GM19035 (cell line): ENCODE measurements around the gene DAP.
"Not testable (repeated sequence)": the region's sequence is repeated elsewhere in the genome, so short reads cannot be mapped to it uniquely, and the experiment has no call there.

Experiments used
- ATAC-seq: cut with Tn5 transposase; IDR thresholded peaks from one replicate; pipeline ENCODE4 v1.9.1; 2021; ENCODE audit not compliant: unreplicated experiment

The DAP gene

DNA sequence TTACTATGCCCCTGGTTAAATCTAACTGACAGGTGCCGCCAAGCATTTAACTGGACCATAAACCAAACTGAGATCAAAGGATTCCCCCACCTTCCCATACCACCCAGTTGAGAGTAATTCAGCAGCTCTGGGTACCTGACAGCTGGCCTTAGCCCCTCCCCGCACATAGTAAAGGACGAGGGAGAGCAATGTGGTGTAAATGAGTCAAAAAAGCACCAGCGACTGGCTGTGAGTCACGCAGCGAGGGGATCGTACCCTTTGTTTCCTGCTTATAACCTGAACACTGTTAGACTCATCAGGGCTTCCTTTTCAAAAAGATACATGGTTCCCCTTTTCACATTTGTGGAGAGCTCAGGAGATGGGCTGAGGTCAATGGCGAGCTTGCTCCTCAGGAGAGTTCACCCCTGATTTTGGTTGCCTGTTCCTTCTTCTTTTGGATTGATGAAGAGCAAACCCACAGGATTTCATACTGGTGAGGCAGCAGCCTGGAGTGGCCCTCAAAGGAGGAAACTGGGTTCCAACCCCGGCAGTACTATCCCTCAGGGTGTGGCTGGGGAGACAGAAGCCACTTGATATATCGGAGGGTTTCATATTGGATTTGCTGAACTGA, 125.7 kb downstream of the DAP start:
- peak; percentile 58 for ATAC-seq

DNA sequence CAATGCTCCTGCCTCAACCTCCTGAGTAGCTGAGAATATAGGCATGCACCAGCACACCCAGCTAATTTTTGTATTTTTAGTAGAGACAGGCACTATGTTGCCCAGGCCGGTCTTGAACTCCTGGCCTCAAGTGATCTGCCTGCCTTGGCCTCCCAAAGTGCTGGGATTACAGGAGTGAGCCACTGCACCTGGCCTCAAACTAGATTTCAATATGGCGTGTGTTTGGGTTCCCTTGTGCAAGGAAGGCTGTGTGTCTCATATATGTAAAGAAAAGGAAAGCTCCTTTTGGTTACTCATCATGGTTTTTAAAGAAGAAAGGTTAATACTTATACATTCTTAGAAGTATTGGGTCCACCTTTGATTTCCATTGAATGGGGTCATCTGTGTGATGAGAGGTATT, 126.5 kb downstream of the DAP start:
- ATAC-seq, result no peak

DNA sequence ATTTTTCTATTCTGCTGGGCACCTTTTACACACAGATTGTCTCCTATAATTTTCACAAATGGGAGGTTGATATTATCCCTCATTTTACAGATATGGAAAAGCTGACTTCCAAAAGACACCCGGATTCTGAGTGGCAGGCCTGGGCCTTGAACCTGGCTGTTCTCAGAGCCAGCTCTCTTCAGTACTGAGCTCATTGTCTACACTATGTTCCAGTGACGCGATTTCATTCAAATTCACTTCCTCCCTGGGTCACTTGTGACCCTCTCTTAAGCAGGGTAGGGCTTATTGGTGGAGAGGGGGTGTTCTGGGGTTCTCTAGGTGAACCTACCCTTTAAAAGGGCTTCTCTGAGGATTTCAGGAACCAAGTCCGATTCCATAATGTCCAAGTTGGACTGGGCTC, 127.0 kb downstream of the DAP start:
- no peak for ATAC-seq

DNA sequence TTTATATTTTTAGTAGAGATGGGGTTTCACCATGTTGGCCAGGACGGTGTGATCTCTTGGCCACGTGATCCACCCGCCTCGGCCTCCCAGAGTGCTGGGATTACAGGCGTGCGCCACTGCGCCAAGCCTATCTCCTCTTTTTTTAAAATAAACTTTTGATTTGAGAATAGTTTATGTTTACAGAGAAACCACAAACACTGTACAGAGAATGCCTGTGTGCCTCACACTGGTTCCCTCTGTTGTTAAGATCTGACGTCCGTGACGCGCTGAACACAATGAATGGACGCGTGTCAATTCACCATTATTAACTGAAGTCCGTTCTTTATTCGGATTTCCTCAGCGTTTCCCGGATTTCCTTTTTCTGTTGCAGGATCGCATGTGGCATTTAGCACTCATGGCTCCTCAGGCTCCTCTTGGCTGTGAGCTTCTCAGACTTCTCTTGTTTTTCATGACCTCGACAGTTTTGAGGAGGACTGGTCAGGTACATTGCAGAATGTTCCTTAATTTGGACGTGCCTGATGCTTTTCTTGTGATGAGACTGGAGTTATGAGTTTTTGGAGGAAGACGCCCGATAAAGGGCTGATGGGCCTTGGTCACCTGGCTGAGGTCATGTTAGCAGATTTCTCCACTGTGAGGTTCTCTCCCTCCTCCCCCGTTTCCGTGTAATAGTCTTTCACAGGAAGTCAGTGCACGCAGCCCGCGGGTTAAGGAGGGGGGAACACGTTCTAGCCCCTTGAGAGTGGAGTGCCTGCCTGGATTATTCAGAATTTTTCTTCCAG, 127.6 kb downstream of the DAP start:
- ATAC-seq, result no peak

DNA sequence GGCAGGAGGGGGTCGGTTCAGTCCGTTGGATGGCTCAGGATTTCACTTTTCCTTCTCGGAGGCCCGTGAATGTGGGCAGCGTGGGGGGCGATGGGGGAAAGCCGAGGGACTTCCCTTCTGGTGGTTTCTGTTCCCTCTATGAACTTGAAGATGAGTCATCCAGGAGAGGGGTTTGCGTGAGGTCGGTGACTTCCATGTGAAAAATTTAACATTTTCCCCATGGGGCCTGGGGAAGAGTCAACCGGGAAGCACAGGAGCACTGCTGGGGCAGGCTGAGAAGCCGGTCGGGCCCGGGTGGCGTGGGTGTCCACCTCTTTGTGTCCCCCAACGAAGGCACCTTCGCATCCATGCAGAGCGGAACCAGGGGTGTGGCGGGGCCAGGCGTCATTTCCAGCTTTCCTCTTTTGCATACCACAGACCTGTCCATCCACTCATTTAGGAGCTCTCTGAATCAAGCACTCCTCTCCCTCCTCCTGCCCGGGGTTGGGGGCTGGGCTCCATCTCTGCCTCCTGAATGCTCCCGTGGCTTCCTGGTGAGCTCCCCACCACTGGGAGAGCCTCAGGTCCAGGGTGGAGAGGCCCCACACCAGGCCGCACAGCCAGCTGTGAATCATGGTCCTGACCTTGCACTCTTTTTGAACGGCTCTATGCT, 128.8 kb downstream of the DAP start:
- peak; percentile 41 for ATAC-seq

DNA sequence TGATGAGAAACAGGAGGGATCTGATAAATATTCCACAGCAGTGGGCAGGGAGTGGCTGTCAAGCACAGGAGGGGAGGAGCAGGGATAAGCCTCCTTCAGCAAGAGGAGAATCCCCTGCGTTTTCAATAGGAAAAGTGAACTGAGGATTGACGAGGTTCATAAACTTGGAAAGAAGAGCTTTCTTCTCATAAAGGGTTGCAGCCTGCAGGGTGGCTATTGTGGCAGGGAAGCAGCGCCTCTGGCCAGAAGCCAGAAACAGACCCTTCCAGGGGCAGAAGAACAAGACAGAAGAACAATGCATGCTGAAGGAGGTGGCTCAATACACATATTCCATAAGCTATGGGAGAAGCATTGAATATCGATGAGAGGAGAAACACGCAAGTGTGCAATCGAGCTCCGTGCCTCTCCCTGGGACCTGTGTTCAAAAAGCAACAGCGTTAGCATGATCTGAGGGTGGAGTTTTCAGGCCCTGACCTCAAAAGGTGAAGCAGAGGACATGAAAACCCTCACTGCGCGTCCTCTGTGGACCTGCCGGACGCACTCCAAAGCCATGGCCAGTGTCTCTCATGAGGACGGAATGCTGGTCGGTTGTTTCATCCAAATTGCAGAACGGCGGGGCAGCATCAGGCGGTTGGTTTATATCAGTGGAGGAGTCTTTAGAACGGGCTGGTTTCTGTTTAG, 129.6 kb downstream of the DAP start:
- ATAC-seq, result peak; percentile 5

DNA sequence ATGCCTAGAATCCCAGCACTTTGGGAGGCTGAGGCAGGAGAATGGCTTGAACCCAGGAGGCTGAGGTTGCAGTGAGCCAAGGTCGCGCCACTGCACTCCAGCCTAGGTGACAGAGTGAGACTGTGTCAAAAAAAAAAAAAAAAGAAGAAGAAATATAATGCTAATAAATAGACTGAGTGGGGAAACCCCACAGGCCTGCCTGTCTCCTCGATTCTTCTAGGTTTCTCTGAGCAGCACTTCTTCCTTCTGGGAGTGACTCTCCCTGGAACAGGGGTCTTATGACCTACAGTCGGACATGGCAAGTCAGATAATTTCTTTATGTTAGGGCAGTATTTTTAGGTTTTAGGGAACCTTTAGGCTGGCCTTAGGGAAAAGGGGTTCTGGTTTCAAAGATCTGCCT, 130.3 kb downstream of the DAP start:
- ATAC-seq, result not testable (repeated sequence)

DNA sequence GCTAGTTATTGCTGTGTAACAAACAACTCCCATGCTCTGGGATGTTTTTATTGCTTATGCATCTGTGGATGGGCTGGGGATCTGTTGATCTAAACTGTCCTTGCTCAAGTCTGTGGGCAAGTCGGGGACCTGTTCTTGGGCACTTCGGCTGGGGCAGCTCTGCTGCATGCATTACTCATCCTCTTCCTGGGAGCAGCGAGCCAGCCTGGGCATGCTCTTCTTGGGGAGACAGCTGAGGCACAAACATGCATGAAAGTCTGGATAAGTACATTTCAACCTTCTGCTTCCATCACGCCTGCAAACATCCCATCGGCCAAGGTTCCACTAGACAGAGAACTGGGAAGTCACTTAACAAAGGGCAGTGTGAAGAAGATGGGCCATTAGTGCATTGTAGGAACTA, 130.9 kb downstream of the DAP start:
- ATAC-seq, result no peak

DNA sequence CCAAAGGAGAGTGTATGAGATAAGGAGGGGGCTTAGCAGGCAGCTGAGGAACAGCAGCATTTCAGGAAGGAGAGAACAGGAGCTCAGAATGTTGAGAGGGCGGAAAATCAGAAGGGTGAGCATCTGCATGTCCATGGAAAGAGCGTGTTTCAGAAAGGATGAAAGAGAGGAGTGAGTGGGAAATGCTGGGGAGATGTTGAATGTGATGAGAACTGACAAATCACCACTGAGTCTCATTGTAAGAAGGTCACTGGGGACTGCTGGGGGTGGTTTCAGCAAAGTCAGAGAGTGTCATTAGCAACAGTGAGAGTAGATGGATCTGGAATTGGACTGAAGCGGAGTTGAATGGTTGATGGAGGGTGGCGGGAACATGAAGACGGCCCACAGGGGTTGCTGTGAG, 131.4 kb downstream of the DAP start:
- ATAC-seq, result no peak
